HEK293 (cell line): ENCODE results near the gene POLE3.

ENCODE experiments used
- CTCF ChIA-PET: fragments of 350-600 bp; formaldehyde crosslinking; extraction: SDS; loops from one replicate; lab custom pipeline; 2021; ENCODE audit warnings: antibody characterized with exemption; lab: Yijun Ruan, JAX
- POLR2A ChIA-PET: fragments of 300-600 bp; formaldehyde crosslinking; extraction: SDS; loops from one replicate; lab custom pipeline; 2020; ENCODE audit warnings: antibody characterized with exemption, inconsistent platforms; lab: Yijun Ruan, JAX
- H3K27ac ChIP-seq: fragments of 200-500 bp; sonication (Bioruptor generic); 2 replicates; pipeline ENCODE4 v1.5.1; 2014; ENCODE audit warnings: low read depth, low read length, control low read depth, inconsistent platforms; ENCODE audit errors: extremely low read depth
- H3K36me3 ChIP-seq, 2 experiments: fragments of 200-500 bp in 1 of 2; sonication (Bioruptor generic) in 1 of 2; 1 replicate in 1 of 2; 2 replicates in 1 of 2; pipeline ENCODE4 v1.5.1; 2014 to 2017; ENCODE audit warnings: inconsistent platforms in 2 of 2, low read length in 2 of 2; ENCODE audit not compliant: control insufficient read depth in 2 of 2, insufficient read depth in 1 of 2
- H3K4me1 ChIP-seq: fragments of 200-500 bp; sonication (Bioruptor generic); 2 replicates; pipeline ENCODE4 v1.5.1; 2014; ENCODE audit warnings: mild to moderate bottlenecking, low read length, inconsistent platforms; ENCODE audit not compliant: control insufficient read depth, insufficient read depth
- H3K4me3 ChIP-seq: 2 replicates; pipeline ENCODE4 v1.5.1; 2011; ENCODE audit warnings: low read depth, mild to moderate bottlenecking, control low read depth, low read length, moderate library complexity
- H3K9me3 ChIP-seq: fragments of 200-500 bp; sonication (Bioruptor generic); 2 replicates; pipeline ENCODE4 v1.5.1; 2014; ENCODE audit warnings: low read depth, low read length, inconsistent platforms; ENCODE audit not compliant: control insufficient read depth, insufficient read depth
- CTCF ChIP-seq: fragments of 450-650 bp; formaldehyde crosslinking; IDR thresholded peaks from 2 replicates; pipeline ENCODE4 v1.5.1; 2016; ENCODE audit warnings: missing biosample characterization, missing genetic modification characterization
- EGR2 ChIP-seq: fragments of 450-650 bp; formaldehyde crosslinking; IDR thresholded peaks from 2 replicates; pipeline ENCODE4 v1.5.1; 2016; ENCODE audit warnings: low read depth, missing biosample characterization, missing genetic modification characterization
- GLIS2 ChIP-seq: fragments of 450-650 bp; formaldehyde crosslinking; IDR thresholded peaks from 2 replicates; pipeline ENCODE4 v1.5.1; 2016; ENCODE audit warnings: missing biosample characterization, missing genetic modification characterization
- KLF9 ChIP-seq: fragments of 450-650 bp; formaldehyde crosslinking; IDR thresholded peaks from 2 replicates; pipeline ENCODE4 v1.5.1; 2016; ENCODE audit warnings: missing biosample characterization, missing genetic modification characterization, low read depth
- TRIM28 ChIP-seq: IDR thresholded peaks from 2 replicates; pipeline ENCODE4 v1.6.1; 2011; ENCODE audit warnings: low read length, control low read depth, borderline replicate concordance
- ZBTB48 ChIP-seq: fragments of 450-650 bp; formaldehyde crosslinking; IDR thresholded peaks from 2 replicates; pipeline ENCODE4 v1.5.1; 2016; ENCODE audit warnings: missing biosample characterization, missing genetic modification characterization
- ZFP37 ChIP-seq: fragments of 450-650 bp; formaldehyde crosslinking; IDR thresholded peaks from 2 replicates; pipeline ENCODE4 v1.5.1; 2016; ENCODE audit warnings: missing biosample characterization, missing genetic modification characterization
- ZNF223 ChIP-seq: fragments of 450-650 bp; formaldehyde crosslinking; IDR thresholded peaks from 2 replicates; pipeline ENCODE4 v1.5.1; 2016; ENCODE audit warnings: missing biosample characterization, missing genetic modification characterization
- ZNF248 ChIP-seq: fragments of 450-650 bp; formaldehyde crosslinking; IDR thresholded peaks from 2 replicates; pipeline ENCODE4 v1.5.1; 2017; ENCODE audit warnings: missing biosample characterization, missing genetic modification characterization
- ZNF350 ChIP-seq: fragments of 450-650 bp; formaldehyde crosslinking; IDR thresholded peaks from 2 replicates; pipeline ENCODE4 v1.5.0; 2017; ENCODE audit warnings: missing biosample characterization, mild to moderate bottlenecking, missing genetic modification characterization
- ZNF555 ChIP-seq: fragments of 450-650 bp; formaldehyde crosslinking; conservative IDR thresholded peaks from 2 replicates; pipeline ENCODE4 v1.5.1; 2017; ENCODE audit warnings: missing biosample characterization, mild to moderate bottlenecking, missing genetic modification characterization, inconsistent platforms
- ZNF623 ChIP-seq: fragments of 450-650 bp; formaldehyde crosslinking; IDR thresholded peaks from 2 replicates; pipeline ENCODE4 v1.5.1; 2016; ENCODE audit warnings: missing biosample characterization, missing genetic modification characterization
- ZNF629 ChIP-seq: fragments of 450-650 bp; formaldehyde crosslinking; IDR thresholded peaks from 2 replicates; pipeline ENCODE4 v1.5.1; 2017; ENCODE audit warnings: missing biosample characterization, missing genetic modification characterization
- ZNF768 ChIP-seq: fragments of 450-650 bp; formaldehyde crosslinking; IDR thresholded peaks from 2 replicates; pipeline ENCODE4 v1.5.1; 2018; ENCODE audit warnings: missing biosample characterization, mild to moderate bottlenecking, missing genetic modification characterization
- ZNF843 ChIP-seq: fragments of 450-650 bp; formaldehyde crosslinking; IDR thresholded peaks from 2 replicates; pipeline ENCODE4 v1.5.1; 2016; ENCODE audit warnings: missing biosample characterization, missing genetic modification characterization
- ZSCAN18 ChIP-seq: fragments of 450-650 bp; formaldehyde crosslinking; IDR thresholded peaks from 2 replicates; pipeline ENCODE4 v1.5.1; 2016; ENCODE audit warnings: missing biosample characterization, missing genetic modification characterization
- TF ChIP-seq, protein P1 (sequence below): fragments of 450-650 bp; formaldehyde crosslinking; IDR thresholded peaks from 2 replicates; pipeline ENCODE4 v1.5.1; 2016; ENCODE audit warnings: missing biosample characterization, missing genetic modification characterization

The POLE3 gene

DNA sequence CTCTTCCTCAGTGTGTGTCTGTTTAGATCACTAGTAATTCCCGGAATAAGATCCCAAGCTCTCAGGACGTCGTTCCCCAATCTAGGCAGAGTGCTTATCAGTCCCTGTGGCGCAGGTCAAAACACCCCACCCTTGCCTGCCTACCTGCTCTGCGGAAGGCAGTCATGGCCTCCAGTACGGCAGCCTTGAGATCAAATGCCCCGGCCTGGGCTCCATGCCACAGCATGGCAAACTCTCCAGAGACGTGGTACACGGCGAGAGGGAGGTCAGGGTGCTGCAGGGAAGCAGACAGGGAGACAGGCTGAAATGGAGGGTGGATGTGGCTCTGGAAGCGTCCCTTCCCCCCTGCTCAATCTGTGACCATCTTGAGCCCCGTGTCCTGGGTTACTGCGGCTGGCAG, 21.6 kb downstream of the POLE3 start (continued):
- TF ChIP-seq, protein P1, sequence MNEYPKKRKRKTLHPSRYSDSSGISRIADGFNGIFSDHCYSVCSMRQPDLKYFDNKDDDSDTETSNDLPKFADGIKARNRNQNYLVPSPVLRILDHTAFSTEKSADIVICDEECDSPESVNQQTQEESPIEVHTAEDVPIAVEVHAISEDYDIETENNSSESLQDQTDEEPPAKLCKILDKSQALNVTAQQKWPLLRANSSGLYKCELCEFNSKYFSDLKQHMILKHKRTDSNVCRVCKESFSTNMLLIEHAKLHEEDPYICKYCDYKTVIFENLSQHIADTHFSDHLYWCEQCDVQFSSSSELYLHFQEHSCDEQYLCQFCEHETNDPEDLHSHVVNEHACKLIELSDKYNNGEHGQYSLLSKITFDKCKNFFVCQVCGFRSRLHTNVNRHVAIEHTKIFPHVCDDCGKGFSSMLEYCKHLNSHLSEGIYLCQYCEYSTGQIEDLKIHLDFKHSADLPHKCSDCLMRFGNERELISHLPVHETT (tag by site-specific recombination): no peak
- no peak for TF ChIP-seq KLF9 (tag by site-specific recombination)
- TF ChIP-seq EGR2 (tag by site-specific recombination): no peak
- TF ChIP-seq ZNF248 (tag by site-specific recombination): no peak
- TF ChIP-seq ZNF223 (tag by site-specific recombination): no peak
- no peak for TF ChIP-seq ZNF768 (tag by site-specific recombination)

- H3K36me3 ChIP-seq: peaks cover 0 to 63% of the 10 kb centered on the region in 2 experiments; a peak in 1 of 3 replicates
- H3K4me3 ChIP-seq: no peak overlapping the region
- H3K4me1 ChIP-seq: no peaks in the 10 kb centered on the region
- no peak for TF ChIP-seq GLIS2 (tag by site-specific recombination)
- no peak for TF ChIP-seq ZNF350 (tag by site-specific recombination)
- TF ChIP-seq ZNF629: no peak
- no peak for TF ChIP-seq ZNF555 (tag by site-specific recombination)
- TF ChIP-seq ZSCAN18: no peak
- TF ChIP-seq CTCF (tag by site-specific recombination): no peak
- TF ChIP-seq ZNF843 (tag by site-specific recombination): no peak
- TF ChIP-seq TRIM28: no peak
- TF ChIP-seq ZFP37 (tag by site-specific recombination): no peak
- CTCF ChIA-PET: interaction anchor here (0.7 to 2.1 kb wide), 2 partner anchors 13 to 267 kb away, joined by 3 to 13 read pairs; partner anchors contain the start of gene ALAD
- no peak overlapping the region for H3K27ac ChIP-seq
- H3K9me3 ChIP-seq: no peaks in the 10 kb centered on the region
- POLR2A ChIA-PET: interaction anchor here (0.6 to 1.0 kb wide), 2 partner anchors 11 kb away, joined by 3 to 4 read pairs; partner anchors contain the start of gene HDHD3
These were observed 22.8 kb downstream of the POLE3 start for GRCh38 chr9:113387560-113388230.

DNA sequence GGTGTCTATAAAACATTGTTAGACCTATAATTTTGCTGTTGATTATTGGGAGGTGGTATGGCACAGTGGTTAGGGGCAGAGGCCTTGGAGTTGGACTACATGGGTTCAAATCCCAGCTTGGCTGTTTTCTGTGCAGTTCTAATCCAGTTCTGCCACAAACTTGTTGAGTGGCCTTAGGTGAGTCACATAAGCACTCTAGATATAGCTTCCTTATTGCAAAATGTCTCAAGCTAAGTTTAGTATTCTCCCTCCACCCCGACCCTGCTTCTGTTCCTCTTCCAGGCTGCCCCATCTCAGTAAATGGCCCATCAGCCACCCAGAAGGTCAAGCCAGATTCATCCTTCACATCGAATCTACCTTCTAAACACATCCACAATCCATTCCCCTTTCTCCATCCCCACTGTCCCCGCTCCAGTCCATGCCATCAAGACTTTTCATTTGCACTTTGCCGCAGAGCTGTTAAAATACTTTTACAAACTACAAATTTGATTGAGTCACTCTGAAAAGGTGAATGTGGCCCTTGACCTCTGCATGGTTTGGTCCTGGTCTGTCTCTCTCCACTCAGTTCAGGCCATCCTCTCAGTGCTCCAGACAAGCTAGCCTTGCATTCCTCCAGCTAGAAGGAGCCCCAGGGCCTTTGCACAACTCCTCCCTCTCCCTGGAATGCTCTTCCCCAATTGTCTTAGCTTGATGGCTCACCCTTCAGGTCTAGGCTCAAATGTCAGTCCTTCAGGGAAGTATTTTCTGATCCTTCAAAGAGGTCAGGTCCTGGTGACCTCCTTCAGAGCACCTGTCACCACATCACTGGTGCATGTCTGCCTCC, 23.7 kb downstream of the POLE3 start:
- Histone ChIP-seq H3K27ac (no peak overlapping the region), H3K36me3 (peaks cover 0 to 55% of the 10 kb centered on the region in 2 experiments; a peak in 1 of 3 replicates)
- POLR2A ChIA-PET: interaction anchor here (1.0 kb wide), 1 partner anchor 12 kb away, joined by 4 read pairs; no protein-coding TSS in a partner anchor
- TF ChIP-seq ZNF623 (tag by site-specific recombination): peak; percentile 91
- no peak for TF ChIP-seq ZBTB48 (tag by site-specific recombination)
- TF ChIP-seq, all 188 proteins: peak for 1
- Histone ChIP-seq H3K9me3 (no peaks in the 10 kb centered on the region), H3K4me1 (no peaks in the 10 kb centered on the region), H3K4me3 (no peak overlapping the region)
- CTCF ChIA-PET: interaction anchor here (0.7 to 2.1 kb wide), 2 partner anchors 14 to 268 kb away, joined by 3 to 13 read pairs; partner anchors contain the start of gene ALAD
